Right atrium auricular region (tissue), 2 donors: ENCODE results near the gene FARP1. TPM values are rescaled to one million over a fixed set of nuclear protein-coding genes. Genes with fewer than 3 reads are reported as not detected.
A peak's percentile ranks its signal among the peaks of the same experiment; 100 is the strongest.

ENCODE experiments used
- DNase-seq: peaks from one replicate; pipeline ENCODE4 v3.0.0-alpha.2; 2019; ENCODE audit warnings: low spot score
- H3K27ac ChIP-seq, 2 donors: fragments of 200-600 bp; sonication (generic); 1 replicate in 1 of 2; 2 replicates in 1 of 2; pipeline ENCODE4 v1.5.1; 2016 to 2019
- H3K27me3 ChIP-seq, 2 donors: fragments of 200-600 bp; sonication (generic); one replicate each; pipeline versions ENCODE4 v1.5.1 to v1.6.0; 2017 to 2019
- H3K36me3 ChIP-seq: fragments of 200-600 bp; sonication (generic); one replicate; pipeline ENCODE4 v1.5.1; 2016
- H3K4me1 ChIP-seq, 2 donors: fragments of 200-600 bp; sonication (generic); one replicate each; pipeline versions ENCODE4 v1.5.1 to v1.6.0; 2017 to 2019
- H3K4me3 ChIP-seq, 2 donors: fragments of 200-600 bp; sonication (generic); 1 replicate in 1 of 2; 2 replicates in 1 of 2; pipeline ENCODE4 v1.5.1; 2017 to 2019; ENCODE audit warnings: mild to moderate bottlenecking in 1 of 2, moderate library complexity in 1 of 2
- H3K9me3 ChIP-seq, 2 donors: fragments of 200-600 bp; sonication (generic); one replicate each; pipeline ENCODE4 v1.5.1; 2019
- total RNA-seq, 2 donors: library from RNA; depleted of rRNA; stranded (reverse); fragments of >200 nt; gene quantifications; one replicate each; pipeline ENCODE4 v1.1.0, GENCODE V29; 2016
- TF ChIP-seq, protein P1 (sequence below), 2 donors: fragments of 200-600 bp; sonication (generic); IDR thresholded peaks; one replicate each; pipeline ENCODE4 v1.5.1; 2019; ENCODE audit warnings: antibody characterized with exemption in 2 of 2

The FARP1 gene
- total RNA-seq, 2 donors from 2014 or later: 15.5 to 25.7 TPM

DNA sequence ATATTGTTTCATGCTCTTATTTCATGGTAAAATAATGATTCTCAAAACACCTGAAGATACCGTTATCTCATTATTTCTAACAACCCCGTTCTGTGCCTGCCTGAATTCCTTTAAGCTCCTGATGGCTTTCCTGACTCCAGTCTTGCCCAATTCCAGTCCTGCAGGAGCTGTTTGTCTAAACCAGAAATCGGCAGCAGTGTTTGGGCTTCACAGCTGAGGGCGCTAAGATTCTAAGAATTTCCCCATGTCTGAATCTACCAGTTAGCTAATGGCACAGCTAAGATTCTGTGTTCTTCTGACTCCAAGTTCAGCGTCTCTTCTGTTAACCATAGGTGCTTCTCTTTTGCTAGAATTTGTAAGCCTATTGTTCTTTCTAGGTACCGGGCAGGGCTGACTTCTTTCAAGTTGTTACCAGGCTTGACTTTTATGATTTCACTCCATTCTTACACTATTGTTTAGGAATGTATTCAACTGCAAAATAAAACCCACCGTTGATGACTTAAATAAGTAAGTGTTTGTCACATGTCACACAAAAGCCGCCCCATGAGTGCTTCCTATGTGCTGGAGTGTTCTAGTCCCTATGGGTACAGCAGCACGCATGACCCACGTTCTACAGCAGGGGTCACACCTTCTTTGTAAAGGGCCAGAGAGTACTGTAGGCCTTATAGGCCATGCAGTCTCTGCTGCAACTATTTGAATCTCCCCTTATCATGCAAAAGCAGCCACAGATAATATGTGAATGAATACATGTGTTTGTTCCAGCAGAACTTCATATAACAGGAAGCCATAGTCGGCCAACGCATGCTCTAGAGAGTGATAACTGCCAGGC lies 202.4 kb downstream of the FARP1 start:
- TF ChIP-seq, protein P1, sequence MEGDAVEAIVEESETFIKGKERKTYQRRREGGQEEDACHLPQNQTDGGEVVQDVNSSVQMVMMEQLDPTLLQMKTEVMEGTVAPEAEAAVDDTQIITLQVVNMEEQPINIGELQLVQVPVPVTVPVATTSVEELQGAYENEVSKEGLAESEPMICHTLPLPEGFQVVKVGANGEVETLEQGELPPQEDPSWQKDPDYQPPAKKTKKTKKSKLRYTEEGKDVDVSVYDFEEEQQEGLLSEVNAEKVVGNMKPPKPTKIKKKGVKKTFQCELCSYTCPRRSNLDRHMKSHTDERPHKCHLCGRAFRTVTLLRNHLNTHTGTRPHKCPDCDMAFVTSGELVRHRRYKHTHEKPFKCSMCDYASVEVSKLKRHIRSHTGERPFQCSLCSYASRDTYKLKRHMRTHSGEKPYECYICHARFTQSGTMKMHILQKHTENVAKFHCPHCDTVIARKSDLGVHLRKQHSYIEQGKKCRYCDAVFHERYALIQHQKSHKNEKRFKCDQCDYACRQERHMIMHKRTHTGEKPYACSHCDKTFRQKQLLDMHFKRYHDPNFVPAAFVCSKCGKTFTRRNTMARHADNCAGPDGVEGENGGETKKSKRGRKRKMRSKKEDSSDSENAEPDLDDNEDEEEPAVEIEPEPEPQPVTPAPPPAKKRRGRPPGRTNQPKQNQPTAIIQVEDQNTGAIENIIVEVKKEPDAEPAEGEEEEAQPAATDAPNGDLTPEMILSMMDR (IDR thresholded peaks at IDR 0.05): no peak

GRCh38 chr13:98346904-98347636 lies 204.2 kb downstream of the FARP1 start:
- TF ChIP-seq, protein P1 (IDR thresholded peaks at IDR 0.05): no peak
- no peak for DNase-seq
- Histone ChIP-seq H3K36me3 (no peaks in the 10 kb centered on the region), H3K4me1 (no peaks in the 10 kb centered on the region), H3K9me3 (no peaks in the 10 kb centered on the region), H3K27ac (no peak overlapping the region), H3K27me3 (no peaks in the 10 kb centered on the region), H3K4me3 (no peak overlapping the region)

More for the DNA sequence above, 202.4 kb downstream of the FARP1 start:
- Histone ChIP-seq H3K27me3 (no peaks in the 10 kb centered on the region), H3K27ac (no peak overlapping the region), H3K36me3 (no peaks in the 10 kb centered on the region), H3K9me3 (no peaks in the 10 kb centered on the region), H3K4me3 (no peak overlapping the region), H3K4me1 (no peaks in the 10 kb centered on the region)
- no peak for DNase-seq

DNA sequence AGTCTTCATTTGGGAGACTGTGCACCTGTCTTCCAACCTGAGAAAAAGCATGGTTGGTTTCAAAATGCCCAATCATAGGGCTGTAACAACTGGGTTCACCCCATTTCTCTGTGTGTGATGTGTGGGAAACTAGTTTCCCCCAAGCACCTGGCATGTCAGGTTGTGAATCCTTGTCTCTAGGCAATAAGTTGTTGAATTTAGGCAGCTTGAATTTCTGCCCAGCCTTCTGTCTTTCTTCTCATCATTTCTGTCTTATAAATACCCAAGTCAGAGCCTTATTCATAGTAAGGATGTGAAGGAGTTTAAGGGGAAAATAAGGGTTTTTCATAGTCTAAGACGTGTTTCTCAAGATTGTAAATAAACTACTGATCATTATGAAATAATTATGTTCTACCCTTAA lies 204.9 kb downstream of the FARP1 start:
- TF ChIP-seq, protein P1 (IDR thresholded peaks at IDR 0.05): no peak
- H3K4me1 ChIP-seq: no peaks in the 10 kb centered on the region

DNA sequence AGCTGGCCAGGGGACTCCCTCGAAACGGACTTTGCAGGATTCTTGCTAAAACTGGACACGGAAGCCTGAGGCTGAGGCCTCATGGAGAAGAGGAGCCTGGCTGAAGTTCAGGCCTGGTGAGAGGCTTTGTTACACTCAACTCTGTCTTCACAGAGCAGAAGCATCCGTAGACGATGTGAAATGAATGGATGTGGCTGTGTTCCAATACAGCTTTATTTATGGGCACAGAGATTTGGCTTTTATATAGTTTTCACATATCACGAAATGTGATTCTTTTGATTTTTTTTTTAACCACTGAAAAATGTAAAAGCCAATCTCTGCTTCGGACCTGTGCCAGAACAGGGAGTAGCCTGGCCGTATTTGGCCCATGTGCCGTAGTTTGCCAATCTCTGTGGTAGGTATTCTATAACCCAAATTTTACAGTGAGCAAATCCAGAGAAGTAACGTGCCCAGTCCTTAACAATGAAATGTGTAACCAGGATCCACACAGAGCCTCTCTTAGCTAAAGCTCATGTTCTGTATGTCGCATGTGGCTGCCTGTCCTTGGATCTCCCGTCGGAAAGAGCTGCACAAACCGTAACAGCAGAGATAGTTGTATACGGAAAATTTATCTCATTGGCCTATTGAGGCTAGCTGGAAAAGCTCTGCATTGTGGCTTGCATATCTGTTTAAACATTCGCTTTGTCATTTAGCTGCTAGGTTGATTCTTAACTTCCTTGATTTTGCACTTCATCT lies 205.7 kb downstream of the FARP1 start:
- Histone ChIP-seq H3K27me3 (no peaks in the 10 kb centered on the region), H3K4me1 (no peaks in the 10 kb centered on the region), H3K36me3 (no peaks in the 10 kb centered on the region), H3K9me3 (no peaks in the 10 kb centered on the region), H3K4me3 (no peak overlapping the region), H3K27ac (no peak overlapping the region)
- DNase-seq: no peak
- TF ChIP-seq, protein P1 (IDR thresholded peaks at IDR 0.05): no peak

More for the DNA sequence above, 204.9 kb downstream of the FARP1 start:
- Histone ChIP-seq H3K36me3 (no peaks in the 10 kb centered on the region), H3K9me3 (no peaks in the 10 kb centered on the region), H3K27me3 (no peaks in the 10 kb centered on the region), H3K4me3 (no peak overlapping the region), H3K27ac (no peak overlapping the region)
- DNase-seq: no peak

GRCh38 chr13:98349731-98350305 lies 206.9 kb downstream of the FARP1 start:
- Histone ChIP-seq H3K4me3 (no peak overlapping the region), H3K27ac (no peak overlapping the region), H3K27me3 (no peaks in the 10 kb centered on the region), H3K9me3 (no peaks in the 10 kb centered on the region), H3K4me1 (no peaks in the 10 kb centered on the region), H3K36me3 (no peaks in the 10 kb centered on the region)
- TF ChIP-seq, protein P1 (IDR thresholded peaks at IDR 0.05): peak in 1 of 2 donors; percentile 58
- no peak for DNase-seq
